Stimulated activated naive CD8-positive, alpha-beta T cell treated with anti-CD3 and anti-CD28 coated beads, Interleukin-15, amount 100 ng/mL, for 72 hours (primary cell): ENCODE results near the gene ZDHHC24.

Experiments used
- ATAC-seq: fragments of 150-1000 bp; cut with Tn5 transposase; 2 replicates; pipeline ENCODE4 v1.10.0; 2021; ENCODE audit warnings: mild to moderate bottlenecking, moderate library complexity
- DNase-seq, 2 donors: peaks; one replicate each; pipeline ENCODE4 v3.0.0; 2021 to 2022
- H3K27ac Mint-ChIP-seq, 2 donors: one replicate each; pipeline ENCODE4 v1.8.0; 2022; ENCODE audit warnings: mild to moderate bottlenecking in 2 of 2, mixed read lengths in 2 of 2, moderate library complexity in 2 of 2
- H3K27me3 Mint-ChIP-seq: one replicate; pipeline ENCODE4 v1.8.0; 2022; ENCODE audit warnings: mixed read lengths
- H3K4me1 Mint-ChIP-seq: one replicate; pipeline ENCODE4 v1.8.0; 2022; ENCODE audit warnings: mild to moderate bottlenecking, mixed read lengths
- H3K4me3 Mint-ChIP-seq, 2 donors: one replicate each; pipeline ENCODE4 v1.8.0; 2022; ENCODE audit warnings: mild to moderate bottlenecking in 2 of 2, mixed read lengths in 2 of 2, moderate library complexity in 1 of 2
- H3K9me3 Mint-ChIP-seq, 2 donors: one replicate each; pipeline ENCODE4 v1.8.0; 2022; ENCODE audit warnings: mixed read lengths in 2 of 2

The ZDHHC24 gene

DNA sequence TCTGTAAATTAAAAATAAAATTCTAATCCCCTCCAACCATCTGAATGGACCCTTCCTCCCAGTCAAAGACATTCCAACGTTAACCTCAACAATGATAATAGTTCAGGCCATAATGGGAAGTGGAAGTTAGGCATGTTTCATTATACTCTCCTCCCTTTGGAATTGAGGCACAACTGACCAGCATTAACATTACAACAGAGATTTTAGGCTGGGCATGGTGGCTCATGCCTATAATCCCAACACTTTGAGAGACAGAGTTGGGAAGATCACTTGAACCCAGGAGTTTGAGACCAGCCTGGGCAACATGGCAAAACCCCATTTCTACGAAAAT, 25.0 kb upstream of the ZDHHC24 start:
- no peaks in the 10 kb centered on the region for H3K9me3 Mint-ChIP-seq
- DNase-seq (no peak), ATAC-seq (no peak)
- H3K4me3 Mint-ChIP-seq, result no peak overlapping the region
- H3K27me3 Mint-ChIP-seq, result peaks cover 20% of the 10 kb centered on the region
- peaks cover 18% of the 10 kb centered on the region for H3K4me1 Mint-ChIP-seq
- H3K27ac Mint-ChIP-seq, result no peak overlapping the region

DNA sequence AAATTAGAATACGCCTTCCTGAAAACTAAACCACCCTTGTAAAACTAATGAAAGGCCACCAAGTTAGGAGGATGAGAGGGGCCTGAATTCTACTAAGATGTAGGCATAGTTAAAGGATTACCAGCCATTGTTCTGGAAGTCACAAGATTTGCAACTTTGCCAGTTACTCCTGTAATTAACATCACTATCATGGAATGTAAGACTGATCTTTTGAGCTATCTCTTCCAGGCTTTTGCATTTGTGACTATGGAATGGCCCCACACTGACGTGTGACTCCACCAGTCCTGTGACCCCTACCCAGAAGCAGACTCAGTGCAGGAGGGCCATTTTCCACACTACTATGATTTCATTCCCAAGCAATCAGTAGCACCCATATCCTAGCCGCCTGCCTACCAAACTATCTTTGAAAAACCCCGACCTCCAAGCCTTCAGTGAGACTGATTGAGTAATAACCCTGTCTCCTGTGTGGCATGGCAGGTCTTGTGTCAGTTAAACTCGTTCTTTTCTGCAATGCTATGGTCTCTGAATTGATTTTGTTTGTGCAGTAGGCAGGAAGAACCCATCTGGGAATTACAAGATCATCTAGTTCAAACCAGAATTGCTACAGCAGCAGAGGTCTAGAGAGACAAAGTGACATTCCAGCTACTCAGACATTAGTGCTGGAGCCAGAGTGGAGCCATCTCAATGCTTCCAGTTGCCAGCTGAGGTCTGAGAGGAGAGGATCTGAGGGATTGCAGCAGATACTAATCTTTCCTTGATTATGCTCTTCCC, 24.4 kb upstream of the ZDHHC24 start:
- peaks cover 18% of the 10 kb centered on the region for H3K4me1 Mint-ChIP-seq
- ATAC-seq, result no peak
- H3K4me3 Mint-ChIP-seq, result no peak overlapping the region
- peaks cover 14% of the 10 kb centered on the region for H3K27me3 Mint-ChIP-seq
- H3K27ac Mint-ChIP-seq, result no peak overlapping the region
- no peaks in the 10 kb centered on the region for H3K9me3 Mint-ChIP-seq
- no peak for DNase-seq

DNA sequence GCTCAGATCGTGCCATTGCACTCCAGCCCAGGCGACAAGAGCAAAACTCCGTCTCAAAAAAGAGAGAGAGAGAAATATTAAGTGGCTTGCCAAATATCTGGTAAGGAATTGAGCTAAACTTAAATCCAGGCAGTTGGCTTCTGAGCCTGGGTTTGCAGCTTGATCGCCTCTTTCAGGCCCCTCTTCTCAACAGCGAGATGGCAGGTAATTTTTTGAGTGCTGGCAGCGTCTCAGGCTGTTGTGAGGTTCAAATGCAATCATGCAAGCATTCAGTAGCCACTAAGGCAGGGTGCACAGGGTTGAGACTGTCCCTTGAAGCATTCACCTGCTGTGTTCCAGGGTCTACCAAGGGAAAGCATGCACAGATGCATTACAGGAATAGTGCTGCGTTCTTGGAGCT, 23.2 kb upstream of the ZDHHC24 start:
- Mint-ChIP-seq H3K4me3 (peak overlapping the region in 1 of 2 donors; percentile 81), H3K27me3 (peaks cover 7% of the 10 kb centered on the region), H3K27ac (peak overlapping the region in 1 of 2 donors; percentile 40), H3K4me1 (peaks cover 18% of the 10 kb centered on the region), H3K9me3 (no peaks in the 10 kb centered on the region)
- DNase-seq (no peak), ATAC-seq (no peak)

DNA sequence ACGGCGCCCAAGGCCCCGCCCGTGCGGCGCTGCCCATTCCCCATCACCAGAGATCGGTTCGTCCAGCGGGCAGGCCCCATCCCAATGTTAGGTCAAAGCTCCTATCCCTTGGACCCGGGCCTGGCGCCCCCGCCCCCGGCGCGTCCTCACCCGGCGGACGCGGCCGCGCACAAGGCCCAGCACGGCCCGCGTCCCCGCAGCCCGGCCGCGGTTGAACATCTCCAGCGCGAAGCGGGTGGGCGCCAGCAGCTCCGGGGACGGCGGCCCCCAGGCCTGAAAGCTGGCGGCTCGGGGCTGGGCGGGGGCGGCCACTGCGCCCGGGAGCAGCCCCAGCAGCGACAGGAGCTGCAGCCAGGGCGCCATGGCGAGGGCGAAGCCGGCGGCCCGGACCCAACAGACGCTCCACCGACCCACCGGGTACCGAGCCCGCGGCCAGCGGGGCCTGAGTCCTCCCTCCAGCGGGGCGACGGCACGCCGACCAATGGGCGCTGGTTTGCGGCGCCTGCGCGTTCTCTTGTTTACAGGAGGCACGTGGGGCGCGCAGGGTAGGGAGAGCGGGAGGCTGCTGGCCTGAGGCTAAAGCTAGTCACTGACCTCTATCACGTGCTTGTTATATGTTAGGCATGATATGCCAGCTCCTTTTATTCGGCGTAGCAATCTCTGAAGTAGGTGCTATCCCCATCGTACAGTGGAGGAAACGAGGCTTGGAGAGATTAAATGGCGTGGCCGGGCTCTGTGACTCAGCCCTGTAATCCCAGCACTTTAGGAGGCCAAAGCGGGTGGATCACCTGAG, 22.5 kb upstream of the ZDHHC24 start, which contains the start of gene CTSF:
CTSF (minus strand) TSS at position 483 of the 793 bp plus-strand sequence; CDS start at position 363, 120 bp downstream.
- Mint-ChIP-seq H3K4me1 (peaks cover 18% of the 10 kb centered on the region), H3K27ac (peak within 1 kb of the TSS in 1 of 2 donors; percentile 40), H3K9me3 (no peaks in the 10 kb centered on the region), H3K4me3 (peak within 1 kb of the TSS; percentile 83 to 90), H3K27me3 (no peaks in the 10 kb centered on the region)
- ATAC-seq (peak; percentile 92), DNase-seq (peak; percentile 58 to 67)

DNA sequence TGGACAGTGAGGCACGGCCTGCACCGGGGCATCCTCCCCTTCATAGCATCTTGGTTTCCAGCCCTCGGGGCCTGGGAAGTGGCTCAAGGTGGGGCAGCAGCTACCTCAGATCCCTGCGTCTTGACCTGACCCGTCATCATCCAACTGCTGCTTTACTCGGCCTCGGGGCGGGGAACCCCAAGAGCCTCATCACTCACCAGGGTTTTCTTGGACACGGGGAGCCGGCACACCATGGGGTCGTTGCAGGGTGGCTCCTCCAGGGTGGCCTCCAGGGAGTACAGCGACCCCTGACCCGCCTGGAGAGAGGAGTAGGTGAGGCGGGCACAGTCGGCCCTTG, 21.9 kb upstream of the ZDHHC24 start:
- H3K27ac Mint-ChIP-seq, result no peak overlapping the region
- peak; percentile 44 for ATAC-seq

DNA sequence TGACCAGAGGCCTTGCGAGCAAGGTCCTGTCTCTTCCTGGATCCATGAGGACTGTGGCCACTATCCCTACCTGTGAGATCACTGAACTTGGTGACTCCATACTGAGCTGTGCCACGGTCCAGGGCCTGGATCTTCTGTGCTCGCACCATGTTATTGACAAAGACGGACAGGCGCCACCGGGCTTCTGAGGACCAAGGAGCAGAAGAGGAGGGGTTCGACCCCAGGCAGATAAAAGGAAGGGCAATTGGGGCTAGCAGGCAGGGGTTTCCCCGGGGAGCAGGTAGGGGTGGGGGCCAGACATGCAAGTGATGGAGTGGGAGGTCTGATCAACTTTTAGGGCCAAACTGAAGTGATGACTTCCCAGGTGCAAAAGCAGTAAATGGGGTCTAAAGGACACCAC, 20.4 kb upstream of the ZDHHC24 start:
- Mint-ChIP-seq H3K4me1 (peaks cover 18% of the 10 kb centered on the region), H3K27me3 (no peaks in the 10 kb centered on the region), H3K4me3 (no peak overlapping the region)

More for the DNA sequence above, 21.9 kb upstream of the ZDHHC24 start:
- Mint-ChIP-seq H3K4me3 (peak overlapping the region; percentile 83 to 90), H3K27me3 (no peaks in the 10 kb centered on the region), H3K9me3 (no peaks in the 10 kb centered on the region), H3K4me1 (peaks cover 18% of the 10 kb centered on the region)
- no peak for DNase-seq

DNA sequence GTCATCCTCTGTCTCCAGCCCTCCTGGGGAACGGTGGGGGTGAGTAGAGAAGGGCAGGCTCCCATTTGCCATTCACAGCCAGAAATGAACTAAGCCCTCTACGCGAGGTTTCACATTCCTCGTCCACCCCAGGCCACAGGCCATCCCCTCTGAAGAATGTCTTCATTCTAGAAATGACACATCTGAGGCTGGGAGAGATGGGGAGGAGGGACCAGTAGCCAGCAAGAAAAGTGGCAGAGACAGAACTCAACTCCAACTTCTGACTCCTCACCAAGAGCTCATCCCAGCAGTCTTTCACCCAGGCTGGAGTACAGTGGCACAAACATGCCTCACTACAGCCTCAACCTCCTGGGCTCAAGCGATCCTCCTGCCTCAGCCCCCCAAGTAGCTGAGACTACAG, 19.1 kb upstream of the ZDHHC24 start:
- Mint-ChIP-seq H3K9me3 (no peaks in the 10 kb centered on the region), H3K27ac (no peak overlapping the region), H3K27me3 (no peaks in the 10 kb centered on the region), H3K4me1 (peaks cover 18% of the 10 kb centered on the region), H3K4me3 (no peak overlapping the region)
- DNase-seq (no peak), ATAC-seq (no peak)

More for the DNA sequence above, 20.4 kb upstream of the ZDHHC24 start:
- Mint-ChIP-seq H3K27ac (no peak overlapping the region), H3K9me3 (no peaks in the 10 kb centered on the region)
- ATAC-seq (no peak), DNase-seq (no peak)

DNA sequence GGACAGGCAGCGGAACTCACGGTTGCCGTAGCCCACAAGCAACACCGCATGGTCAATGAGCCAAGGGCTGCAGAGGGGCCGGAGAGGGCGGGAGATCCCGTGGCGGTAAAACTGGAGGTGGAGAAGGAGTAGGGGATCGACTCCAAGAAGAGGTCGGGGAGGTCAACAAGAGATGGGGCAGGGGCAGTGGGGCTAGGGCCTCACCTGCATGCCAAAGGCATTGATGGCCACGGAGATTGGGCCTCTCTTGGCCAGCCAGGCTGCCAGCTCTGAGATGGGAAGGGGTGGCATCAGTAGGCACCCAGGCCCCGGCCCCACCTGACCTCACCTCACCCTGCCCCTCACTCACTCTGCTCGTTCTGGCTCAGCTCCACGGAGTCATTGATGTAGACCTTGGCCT, 18.7 kb upstream of the ZDHHC24 start:
- ATAC-seq (no peak), DNase-seq (no peak)
- no peak overlapping the region for H3K27ac Mint-ChIP-seq
- peaks cover 18% of the 10 kb centered on the region for H3K4me1 Mint-ChIP-seq
- H3K4me3 Mint-ChIP-seq, result no peak overlapping the region
- no peaks in the 10 kb centered on the region for H3K27me3 Mint-ChIP-seq
- H3K9me3 Mint-ChIP-seq, result no peaks in the 10 kb centered on the region

DNA sequence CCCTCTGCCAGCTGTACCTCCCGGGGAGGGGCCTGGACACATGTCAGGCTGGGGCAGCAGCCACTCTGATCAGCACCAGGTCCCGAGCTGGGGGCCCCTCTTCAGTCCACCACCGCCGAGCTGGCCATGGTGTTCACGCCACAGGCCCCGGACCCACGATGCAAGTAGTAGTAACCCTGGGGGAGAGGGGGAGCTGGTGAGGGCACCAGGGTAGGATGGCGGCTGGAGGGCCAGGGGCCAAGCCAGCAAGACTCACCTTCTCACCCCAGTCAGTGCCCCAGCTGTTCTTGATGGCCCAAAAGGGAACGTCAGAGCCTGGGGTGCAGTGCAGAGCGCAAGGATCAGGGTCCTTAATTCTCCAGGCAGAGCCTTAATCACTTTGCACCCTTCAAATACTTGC, 18.0 kb upstream of the ZDHHC24 start:
- DNase-seq (no peak), ATAC-seq (no peak)
- Mint-ChIP-seq H3K9me3 (no peaks in the 10 kb centered on the region), H3K4me1 (peaks cover 21% of the 10 kb centered on the region), H3K4me3 (no peak overlapping the region), H3K27ac (no peak overlapping the region), H3K27me3 (peaks cover 6% of the 10 kb centered on the region)

DNA sequence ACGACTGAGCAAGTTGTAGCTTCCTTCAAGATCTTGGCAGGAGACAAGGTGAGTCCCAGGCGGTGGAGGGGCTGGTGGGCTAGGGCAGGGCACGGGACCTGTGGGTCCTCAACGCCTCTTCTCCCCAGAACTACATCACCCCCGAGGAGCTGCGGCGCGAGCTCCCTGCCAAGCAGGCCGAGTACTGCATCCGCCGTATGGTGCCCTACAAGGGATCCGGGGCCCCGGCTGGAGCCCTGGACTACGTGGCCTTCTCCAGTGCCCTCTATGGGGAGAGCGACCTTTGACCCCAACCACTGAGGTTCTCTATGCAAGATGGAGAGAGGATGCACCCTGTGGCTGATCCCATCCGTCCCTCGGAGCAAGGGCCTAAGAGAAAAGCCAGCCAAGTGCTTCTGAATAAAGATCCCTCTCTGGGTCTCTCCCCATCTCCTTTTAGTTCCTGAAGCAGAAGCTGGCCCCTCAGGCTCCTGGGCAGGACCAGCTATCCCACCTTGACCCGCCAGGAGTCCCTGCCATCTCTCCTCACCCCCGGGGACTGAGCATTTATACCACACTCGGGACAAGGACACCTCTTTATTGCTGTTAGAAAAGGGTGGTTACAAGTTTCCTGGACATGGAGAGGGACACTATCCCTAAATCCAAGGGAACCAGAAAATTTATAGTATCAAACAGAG, 17.2 kb upstream of the ZDHHC24 start:
- Mint-ChIP-seq H3K9me3 (no peaks in the 10 kb centered on the region), H3K27ac (no peak overlapping the region), H3K4me3 (no peak overlapping the region), H3K4me1 (peaks cover 16% of the 10 kb centered on the region), H3K27me3 (peaks cover 14% of the 10 kb centered on the region)
- ATAC-seq, result no peak
- no peak for DNase-seq

DNA sequence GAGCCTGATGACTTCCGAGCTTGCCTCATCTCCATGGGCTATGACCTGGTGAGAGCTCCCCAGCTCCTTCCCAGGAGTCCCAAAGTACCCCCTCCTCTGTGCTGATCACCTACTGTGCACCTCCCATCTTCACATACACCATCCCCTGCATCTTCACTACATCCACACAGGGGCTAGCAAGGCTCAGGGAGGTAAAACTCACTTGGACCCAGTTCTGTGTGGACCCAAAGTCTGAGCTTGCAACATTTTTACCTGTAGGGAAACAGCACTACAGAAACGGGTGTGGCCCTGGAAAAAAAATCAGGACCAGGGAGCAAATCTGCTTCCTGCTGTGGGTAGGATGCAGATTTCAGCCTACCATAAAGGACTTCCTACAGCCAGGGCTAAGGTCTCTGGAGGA, 16.4 kb upstream of the ZDHHC24 start:
- H3K9me3 Mint-ChIP-seq, result no peaks in the 10 kb centered on the region
- H3K27ac Mint-ChIP-seq, result no peak overlapping the region
- ATAC-seq, result no peak
- no peak for DNase-seq
- H3K4me3 Mint-ChIP-seq, result no peak overlapping the region
- H3K27me3 Mint-ChIP-seq, result peaks cover 22% of the 10 kb centered on the region
- H3K4me1 Mint-ChIP-seq, result peaks cover 9% of the 10 kb centered on the region

DNA sequence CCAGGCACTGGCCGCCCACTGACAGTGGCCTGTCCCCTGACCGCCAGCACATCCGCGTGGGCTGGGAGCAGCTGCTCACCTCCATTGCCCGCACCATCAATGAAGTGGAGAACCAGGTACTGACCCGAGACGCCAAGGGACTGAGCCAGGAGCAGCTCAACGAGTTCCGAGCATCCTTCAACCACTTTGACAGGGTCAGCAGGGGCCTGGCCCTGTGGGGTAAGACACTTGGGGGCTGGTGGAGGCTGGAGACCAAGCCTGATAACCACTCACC, 16.1 kb upstream of the ZDHHC24 start:
- no peak for DNase-seq
- Mint-ChIP-seq H3K4me1 (peaks cover 6% of the 10 kb centered on the region), H3K9me3 (no peaks in the 10 kb centered on the region)

DNA sequence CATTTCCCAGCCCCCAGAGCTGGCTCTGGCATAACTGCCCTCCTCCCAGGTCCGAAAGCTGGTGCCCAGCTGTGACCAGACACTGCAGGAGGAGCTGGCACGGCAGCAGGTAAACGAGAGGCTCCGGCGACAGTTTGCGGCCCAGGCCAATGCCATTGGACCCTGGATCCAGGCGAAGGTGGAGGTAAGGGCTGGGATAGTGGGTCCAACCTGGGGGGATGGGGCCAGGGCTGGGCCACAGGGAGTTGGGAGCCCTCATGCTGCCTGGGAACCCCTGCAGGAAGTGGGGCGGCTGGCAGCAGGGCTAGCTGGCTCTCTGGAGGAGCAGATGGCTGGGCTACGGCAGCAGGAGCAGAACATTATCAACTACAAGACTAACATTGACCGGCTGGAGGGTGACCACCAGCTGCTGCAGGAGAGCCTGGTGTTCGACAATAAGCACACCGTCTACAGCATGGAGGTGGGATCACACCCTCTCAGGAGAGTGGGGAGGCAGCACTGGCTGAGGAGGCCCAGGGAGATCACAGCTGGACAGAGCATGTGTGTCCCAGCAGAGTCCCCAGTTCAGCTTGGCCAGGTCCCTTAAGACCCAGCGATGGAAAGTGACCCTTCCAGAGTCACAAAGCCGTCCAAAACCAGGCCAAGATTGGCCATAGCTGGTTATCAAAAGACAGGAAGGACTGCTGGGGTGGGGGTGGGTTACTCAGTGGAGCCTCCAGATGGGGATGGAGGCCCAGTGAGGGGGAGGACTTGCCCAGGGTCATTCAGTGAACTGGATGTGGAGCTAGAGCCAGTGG, 15.5 kb upstream of the ZDHHC24 start:
- ATAC-seq (no peak), DNase-seq (no peak)
- Mint-ChIP-seq H3K4me3 (no peak overlapping the region), H3K9me3 (no peaks in the 10 kb centered on the region), H3K27me3 (peaks cover 27% of the 10 kb centered on the region), H3K27ac (peak overlapping the region in 1 of 2 donors; percentile 30), H3K4me1 (peaks cover 6% of the 10 kb centered on the region)

More for the DNA sequence above, 16.1 kb upstream of the ZDHHC24 start:
- no peak overlapping the region for H3K27ac Mint-ChIP-seq
- H3K27me3 Mint-ChIP-seq, result peaks cover 25% of the 10 kb centered on the region
- no peak overlapping the region for H3K4me3 Mint-ChIP-seq
- no peak for ATAC-seq

DNA sequence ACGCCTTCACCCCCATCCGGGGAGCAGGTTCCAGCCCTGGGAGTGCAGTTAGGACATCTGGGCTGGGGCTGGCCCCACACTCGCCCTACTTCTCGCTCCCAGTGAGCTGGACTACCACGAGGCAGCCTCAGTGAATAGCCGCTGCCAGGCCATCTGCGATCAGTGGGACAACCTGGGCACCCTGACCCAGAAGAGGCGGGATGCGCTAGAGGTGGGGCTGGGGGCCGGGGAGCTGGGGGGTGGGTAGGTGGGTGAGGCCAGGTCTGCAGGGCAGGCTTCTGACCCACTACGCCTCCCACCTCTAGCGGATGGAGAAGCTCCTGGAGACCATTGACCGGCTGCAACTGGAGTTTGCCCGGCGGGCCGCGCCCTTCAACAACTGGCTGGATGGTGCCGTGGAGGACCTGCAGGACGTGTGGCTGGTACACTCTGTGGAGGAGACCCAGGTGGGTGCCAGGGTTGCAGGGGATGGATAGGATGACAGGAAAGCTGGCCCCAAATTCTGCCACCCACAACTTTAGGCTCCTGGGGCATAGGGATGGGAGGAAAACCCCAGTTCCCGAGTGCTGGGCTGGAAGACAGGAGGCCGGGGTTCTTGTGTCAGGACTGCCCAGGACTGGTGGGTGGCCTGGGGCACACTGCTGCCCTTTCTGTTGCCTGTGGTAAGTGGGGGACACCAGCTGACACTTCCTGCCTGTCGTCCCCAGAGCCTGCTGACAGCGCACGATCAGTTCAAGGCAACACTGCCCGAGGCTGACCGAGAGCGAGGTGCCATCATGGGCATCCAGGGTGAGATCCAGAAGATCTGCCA, 14.2 kb upstream of the ZDHHC24 start:
- Mint-ChIP-seq H3K4me1 (peaks cover 6% of the 10 kb centered on the region), H3K27me3 (peaks cover 33% of the 10 kb centered on the region), H3K9me3 (no peaks in the 10 kb centered on the region), H3K27ac (no peak overlapping the region), H3K4me3 (no peak overlapping the region)
- ATAC-seq, result no peak
- no peak for DNase-seq
